ENCODE measurements around the gene PDGFB. TPM values are rescaled to one million over a fixed set of nuclear protein-coding genes. Genes with fewer than 3 reads are reported as not detected.

Gene PDGFB
- total and polyA plus RNA-seq, 10 donors: 1.7 to 20.5 (median 8.5) TPM

DNA sequence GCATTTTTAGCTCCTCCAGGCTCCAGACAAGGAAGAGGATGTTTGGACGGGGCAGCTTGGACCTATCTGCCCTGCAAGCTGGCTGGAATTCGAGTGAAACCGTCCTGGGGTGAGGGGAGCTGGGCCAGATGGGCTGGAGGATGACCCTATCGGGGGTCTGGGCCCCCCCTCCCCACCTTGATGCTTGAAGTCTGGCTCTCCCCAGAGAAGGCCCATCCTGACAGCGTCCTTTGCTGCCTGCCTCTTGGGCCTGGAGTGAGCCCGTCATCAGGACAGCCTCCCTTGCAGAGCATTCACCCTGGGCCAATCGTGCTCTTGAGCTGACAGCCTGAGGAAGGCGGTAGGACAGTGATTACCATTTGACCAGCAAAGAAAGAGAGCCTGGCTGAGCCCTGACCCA lies 5.3 kb upstream of the PDGFB start:
- Histone ChIP-seq H3K4me1 (peaks cover 13 to 48% (median 39%) of the 10 kb centered on the region in 6 donors), H3K27ac (no peak overlapping the region), H3K4me3 (no peak overlapping the region), H3K36me3 (no peaks in the 10 kb centered on the region), H3K27me3 (replicated peaks in 1 of 7) (peaks cover 0 to 100% (median 36%) of the 10 kb centered on the region in 7 donors), H3K9me3 (no peaks in the 10 kb centered on the region)
- intact Hi-C loops (cut with DNase I; ENCODE audit: low total_unique reads): loop anchor here (10.0 kb wide), 1 partner anchor 55 kb away; no protein-coding TSS in a partner anchor
- no peak for TF ChIP-seq POLR2A (IDR thresholded peaks at IDR 0.05)
- TF ChIP-seq, protein P1, sequence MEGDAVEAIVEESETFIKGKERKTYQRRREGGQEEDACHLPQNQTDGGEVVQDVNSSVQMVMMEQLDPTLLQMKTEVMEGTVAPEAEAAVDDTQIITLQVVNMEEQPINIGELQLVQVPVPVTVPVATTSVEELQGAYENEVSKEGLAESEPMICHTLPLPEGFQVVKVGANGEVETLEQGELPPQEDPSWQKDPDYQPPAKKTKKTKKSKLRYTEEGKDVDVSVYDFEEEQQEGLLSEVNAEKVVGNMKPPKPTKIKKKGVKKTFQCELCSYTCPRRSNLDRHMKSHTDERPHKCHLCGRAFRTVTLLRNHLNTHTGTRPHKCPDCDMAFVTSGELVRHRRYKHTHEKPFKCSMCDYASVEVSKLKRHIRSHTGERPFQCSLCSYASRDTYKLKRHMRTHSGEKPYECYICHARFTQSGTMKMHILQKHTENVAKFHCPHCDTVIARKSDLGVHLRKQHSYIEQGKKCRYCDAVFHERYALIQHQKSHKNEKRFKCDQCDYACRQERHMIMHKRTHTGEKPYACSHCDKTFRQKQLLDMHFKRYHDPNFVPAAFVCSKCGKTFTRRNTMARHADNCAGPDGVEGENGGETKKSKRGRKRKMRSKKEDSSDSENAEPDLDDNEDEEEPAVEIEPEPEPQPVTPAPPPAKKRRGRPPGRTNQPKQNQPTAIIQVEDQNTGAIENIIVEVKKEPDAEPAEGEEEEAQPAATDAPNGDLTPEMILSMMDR (IDR thresholded peaks at IDR 0.05 in 8 of 11, conservative IDR thresholded peaks at IDR 0.05 in 3 of 11): no peak
- no peak for TF ChIP-seq POLR2AphosphoS5 (IDR thresholded peaks at IDR 0.05)
- WGBS, 5 donors: 41 to 51% (median 46%) methylated on average over 8 of the region's 8 CpGs
- no peak for DNase-seq

DNA sequence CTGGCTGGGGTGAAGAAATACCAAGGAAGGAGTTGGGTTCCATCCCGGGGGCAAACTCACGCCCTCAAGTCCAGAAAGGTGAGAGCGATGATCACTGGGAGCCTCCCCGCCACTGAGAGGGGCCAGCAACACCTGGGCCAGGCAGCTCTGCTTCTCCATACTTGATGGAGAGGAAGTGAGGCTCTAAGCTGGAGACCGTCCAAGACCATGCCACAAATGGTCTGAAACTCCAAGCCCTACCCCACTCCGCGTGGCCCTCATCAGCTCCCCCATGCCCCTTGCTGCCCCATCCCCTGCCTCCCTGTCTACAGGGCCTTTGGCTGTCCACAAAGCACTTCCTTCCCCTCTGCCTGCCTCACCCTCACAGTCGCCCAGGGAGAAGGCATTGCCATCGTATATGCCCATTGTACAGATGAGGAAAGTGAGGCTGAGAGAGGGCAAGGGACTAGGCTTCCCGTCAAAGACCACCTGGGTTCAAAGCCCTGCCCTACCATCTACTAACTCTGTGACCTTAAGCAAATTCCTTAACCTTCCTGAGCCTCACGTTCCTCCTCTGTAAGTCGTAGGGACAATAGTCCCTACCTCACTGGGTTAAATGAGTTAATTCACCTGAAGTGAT lies 4.4 kb upstream of the PDGFB start:
- Histone ChIP-seq H3K27ac (no peak overlapping the region), H3K4me1 (peaks cover 8 to 48% (median 37%) of the 10 kb centered on the region in 6 donors), H3K27me3 (replicated peaks in 1 of 7) (peaks cover 0 to 100% (median 42%) of the 10 kb centered on the region in 7 donors), H3K36me3 (no peaks in the 10 kb centered on the region), H3K4me3 (no peak overlapping the region), H3K9me3 (no peaks in the 10 kb centered on the region)
- WGBS, 5 donors: 53 to 71% (median 60%) methylated on average over 12 of the region's 12 CpGs
- TF ChIP-seq POLR2A (IDR thresholded peaks at IDR 0.05) (no peak), POLR2AphosphoS5 (IDR thresholded peaks at IDR 0.05) (no peak)
- TF ChIP-seq, protein P1 (IDR thresholded peaks at IDR 0.05 in 8 of 11, conservative IDR thresholded peaks at IDR 0.05 in 3 of 11): no peak
- intact Hi-C loops (cut with DNase I; ENCODE audit: low total_unique reads): no loop called here
- DNase-seq: no peak

DNA sequence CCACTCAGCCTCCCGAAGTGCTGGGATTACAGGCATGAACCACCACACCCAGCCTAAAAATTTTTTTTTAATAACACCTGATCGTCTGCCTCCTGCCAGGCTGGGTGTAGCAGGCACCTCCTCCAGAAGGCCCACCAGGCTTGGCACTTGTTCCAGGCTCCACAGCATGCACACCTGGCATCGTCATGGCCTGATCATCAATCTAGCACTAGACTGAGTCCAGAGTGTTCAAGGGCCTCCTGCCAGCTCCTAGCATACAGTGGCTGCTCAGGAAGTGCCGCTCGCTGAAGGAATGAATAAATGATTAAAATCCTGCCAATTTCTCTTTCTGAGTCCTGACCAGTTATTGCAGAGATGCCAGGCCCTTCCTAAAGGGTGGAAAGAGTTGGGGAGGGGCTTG lies 3.5 kb upstream of the PDGFB start:
- TF ChIP-seq, protein P1 (IDR thresholded peaks at IDR 0.05 in 8 of 11, conservative IDR thresholded peaks at IDR 0.05 in 3 of 11): no peak
- TF ChIP-seq POLR2AphosphoS5 (IDR thresholded peaks at IDR 0.05) (no peak), POLR2A (IDR thresholded peaks at IDR 0.05) (no peak)
- Histone ChIP-seq H3K4me3 (no peak overlapping the region), H3K9me3 (no peaks in the 10 kb centered on the region), H3K27ac (no peak overlapping the region), H3K36me3 (no peaks in the 10 kb centered on the region), H3K27me3 (replicated peaks in 1 of 7) (peaks cover 0 to 100% (median 51%) of the 10 kb centered on the region in 7 donors), H3K4me1 (peaks cover 8 to 48% (median 37%) of the 10 kb centered on the region in 6 donors)
- DNase-seq: no peak
- 52 to 71% (median 64%) methylated on average over 5 of the region's 5 CpGs for WGBS, 5 donors
- intact Hi-C loops (cut with DNase I; ENCODE audit: low total_unique reads): no loop called here

DNA sequence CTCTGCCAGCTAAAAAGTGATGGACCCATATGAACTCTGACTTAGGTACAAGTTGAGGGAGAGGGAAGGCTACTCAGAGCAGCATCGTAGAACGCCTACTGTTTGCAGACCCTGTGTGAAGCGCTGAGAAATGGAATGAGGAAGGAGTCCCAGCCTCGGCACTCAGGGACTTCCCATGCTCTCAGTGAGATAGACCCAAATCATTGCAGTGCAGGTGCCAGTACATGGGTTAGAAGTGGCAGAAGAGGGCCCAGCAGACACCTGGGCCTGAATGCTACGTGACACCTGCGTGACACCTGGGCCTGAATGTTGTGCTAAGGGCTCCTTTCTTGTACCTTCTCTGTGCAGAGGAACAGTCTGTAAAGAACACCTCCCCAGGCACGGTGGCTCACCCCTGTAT lies 2.6 kb upstream of the PDGFB start:
- no peak overlapping the region for H3K27ac ChIP-seq
- 71 to 87% (median 78%) methylated on average over 7 of the region's 7 CpGs for whole genome bisulfite sequencing, 5 donors
- intact Hi-C loops (cut with DNase I; ENCODE audit: low total_unique reads): no loop called here
- DNase-seq: no peak
- H3K27me3 ChIP-seq (replicated peaks in 1 of 7): peaks cover 0 to 100% (median 52%) of the 10 kb centered on the region in 7 donors
- no peaks in the 10 kb centered on the region for H3K9me3 ChIP-seq
- TF ChIP-seq POLR2AphosphoS5 (IDR thresholded peaks at IDR 0.05) (no peak), POLR2A (IDR thresholded peaks at IDR 0.05) (no peak)
- TF ChIP-seq, protein P1 (IDR thresholded peaks at IDR 0.05 in 8 of 11, conservative IDR thresholded peaks at IDR 0.05 in 3 of 11): no peak
- H3K4me1 ChIP-seq: peaks cover 14 to 51% (median 40%) of the 10 kb centered on the region in 6 donors
- no peak overlapping the region for H3K4me3 ChIP-seq
- H3K36me3 ChIP-seq: no peaks in the 10 kb centered on the region
